MM.1S (cell line): ENCODE measurements around the gene IGFN1.

Experiments used
- CTCF ChIP-seq: fragments of 300-600 bp; sonication (generic); IDR thresholded peaks from 2 replicates; pipeline ENCODE4 v1.5.1; 2016; ENCODE audit warnings: antibody characterized with exemption, low read length, mixed read lengths
- EZH2 ChIP-seq: fragments of 300-600 bp; sonication (generic); optimal IDR thresholded peaks from 2 replicates; pipeline ENCODE3; 2017; ENCODE audit warnings: low read depth, mild to moderate bottlenecking, antibody characterized with exemption, low read length, mixed read lengths

GRCh38 chr1:201262963-201263608, 72.5 kb downstream of the IGFN1 start:
- no peak for TF ChIP-seq CTCF
- no peak for TF ChIP-seq EZH2
